HG03159 (cell line): ENCODE measurements around the gene OR6K3.
"Not testable (repeated sequence)": the region's sequence is repeated elsewhere in the genome, so short reads cannot be mapped to it uniquely, and the experiment has no call there.

Experiments
- ATAC-seq: cut with Tn5 transposase; IDR thresholded peaks from one replicate; pipeline ENCODE4 v1.9.1; 2021; ENCODE audit warnings: mild to moderate bottlenecking, moderate library complexity; ENCODE audit not compliant: unreplicated experiment

Gene OR6K3

GRCh38 chr1:158688343-158688742, 32.2 kb downstream of the OR6K3 start:
- ATAC-seq: not testable (repeated sequence)

GRCh38 chr1:158687037-158687436, 33.5 kb downstream of the OR6K3 start:
- ATAC-seq: no peak

- ATAC-seq: no peak
Measured at GRCh38 chr1:158686111-158687009, 34.2 kb downstream of the OR6K3 start, which contains the start of gene SPTA1. SPTA1 (minus strand) TSS chr1:158686715; CDS start chr1:158686517, 198 bp downstream.

GRCh38 chr1:158685085-158685484, 35.4 kb downstream of the OR6K3 start:
- no peak for ATAC-seq

GRCh38 chr1:158681606-158682005, 38.9 kb downstream of the OR6K3 start:
- ATAC-seq: no peak

GRCh38 chr1:158679289-158679688, 41.2 kb downstream of the OR6K3 start:
- ATAC-seq: no peak

GRCh38 chr1:158675563-158676323, 44.8 kb downstream of the OR6K3 start:
- no peak for ATAC-seq

GRCh38 chr1:158674302-158674701, 46.2 kb downstream of the OR6K3 start:
- no peak for ATAC-seq
